T-helper 2 cell treated with Interferon-gamma antibody and Interleukin-4, amounts not matched to agents 100 ng/mL and 5 ng/mL, for 36 hours (primary cell): ENCODE data around the gene C21orf58. TPM values are rescaled to one million over a fixed set of nuclear protein-coding genes. Genes with fewer than 3 reads are reported as not detected.

ENCODE experiments used
- intact Hi-C: fragments of 100-400 bp; cut with micrococcal nuclease; formaldehyde crosslinking; loops from one replicate; pipeline ENCODE4 v1.15.1; 2023
- total RNA-seq: library from RNA; stranded (reverse); gene quantifications from 2 replicates; pipeline ENCODE4 v1.2.3, GENCODE V29; 2022

C21orf58 gene
- total RNA-seq, 1 donor from 2014 or later, result 50.3 TPM

GRCh38 chr21:46297338-46298271 is 26.1 kb downstream of the C21orf58 start:
- intact Hi-C loops, result no loop called here

GRCh38 chr21:46295996-46296752 is 27.5 kb downstream of the C21orf58 start:
- intact Hi-C loops, result no loop called here

GRCh38 chr21:46295177-46295770 is 28.4 kb downstream of the C21orf58 start:
- intact Hi-C loops, result no loop called here

- intact Hi-C loops, result no loop called here
Observed at GRCh38 chr21:46294647-46295176, 29.0 kb downstream of the C21orf58 start.

GRCh38 chr21:46291561-46291960 is 32.1 kb downstream of the C21orf58 start:
- intact Hi-C loops, result no loop called here

GRCh38 chr21:46289655-46290179 is 34.0 kb downstream of the C21orf58 start:
- intact Hi-C loops, result loop anchor here (5.0 kb wide), 2 partner anchors 37 to 147 kb away; no protein-coding TSS in a partner anchor

- intact Hi-C loops, result loop anchor here (2.0 to 5.0 kb wide), 4 partner anchors 35 to 171 kb away; partner anchors contain the start of genes DIP2A and PCNT
Observed at GRCh38 chr21:46287541-46287940, 36.1 kb downstream of the C21orf58 start.

- intact Hi-C loops, result loop anchor here (1.0 to 5.0 kb wide), 5 partner anchors 34 to 172 kb away; partner anchors contain the start of genes DIP2A and PCNT
Observed at GRCh38 chr21:46286648-46287002, 37.0 kb downstream of the C21orf58 start.

GRCh38 chr21:46285761-46286647 is 37.7 kb downstream of the C21orf58 start, which contains the start of gene YBEY:
Gene YBEY, plus strand, starts transcription at chr21:46286342. Its CDS starts 572 bp downstream, at chr21:46286914.
- intact Hi-C loops, result loop anchor here (1.0 to 5.0 kb wide), 5 partner anchors 34 to 173 kb away; partner anchors contain the start of genes DIP2A and PCNT

GRCh38 chr21:46285206-46285661 is 38.4 kb downstream of the C21orf58 start, which contains the start of gene MCM3AP:
Gene MCM3AP, minus strand, starts transcription at chr21:46285611. Its CDS starts 325 bp downstream, at chr21:46285286.
- intact Hi-C loops, result loop anchor here (5.0 kb wide), 2 partner anchors 33 to 143 kb away; no protein-coding TSS in a partner anchor

- intact Hi-C loops, result loop anchor here (5.0 kb wide), 2 partner anchors 32 to 142 kb away; no protein-coding TSS in a partner anchor
Observed at GRCh38 chr21:46284733-46285132, 38.9 kb downstream of the C21orf58 start.

- intact Hi-C loops, result no loop called here
Observed at GRCh38 chr21:46284077-46284644, 39.5 kb downstream of the C21orf58 start.

- intact Hi-C loops, result no loop called here
Observed at GRCh38 chr21:46274797-46275390, 48.8 kb downstream of the C21orf58 start.

GRCh38 chr21:46273341-46273740 is 50.3 kb downstream of the C21orf58 start:
- intact Hi-C loops, result no loop called here

GRCh38 chr21:46269466-46269865 is 54.2 kb downstream of the C21orf58 start:
- intact Hi-C loops, result no loop called here

GRCh38 chr21:46268371-46268770 is 55.3 kb downstream of the C21orf58 start:
- intact Hi-C loops, result no loop called here

- intact Hi-C loops, result no loop called here
Observed at GRCh38 chr21:46266946-46267345, 56.7 kb downstream of the C21orf58 start.

- intact Hi-C loops, result no loop called here
Observed at GRCh38 chr21:46265736-46266525, 57.7 kb downstream of the C21orf58 start.
